Measurements from ENCODE around the gene PODXL.

- TF ChIP-seq CTCF (IDR thresholded peaks at IDR 0.05; ENCODE audit: extremely low read depth in 1 of 2, insufficient read depth in 1 of 2, low read depth in 1 of 2, low read length in 2 of 2) (peak; percentile 87 to 90), POLR2A (IDR thresholded peaks at IDR 0.05; ENCODE audit: low read depth, low read length) (no peak), MYC (IDR thresholded peaks at IDR 0.05; ENCODE audit: low read depth, low read length) (no peak), EZH2 (IDR thresholded peaks at IDR 0.05; ENCODE audit: borderline replicate concordance, low read depth, low read length, severe bottlenecking) (no peak), JUN (IDR thresholded peaks at IDR 0.05; ENCODE audit: borderline replicate concordance, insufficient read depth, insufficient read length, low read depth) (no peak), MAX (IDR thresholded peaks at IDR 0.05; ENCODE audit: insufficient read depth, insufficient read length) (no peak)
These were observed 48.7 kb downstream of the PODXL start for GRCh38 chr7:131507592-131508331.

All from endothelial cell of umbilical vein (primary cell).